SKM-1 (cell line): ENCODE data around the gene RPS2.
A peak's percentile ranks its signal among the peaks of the same experiment; 100 is the strongest.
"Not testable (repeated sequence)": the region's sequence is repeated elsewhere in the genome, so short reads cannot be mapped to it uniquely, and the experiment has no call there.

Source experiments
- DNase-seq: peaks from one replicate; lab custom pipeline; 2025; ENCODE audit not compliant: unreplicated experiment; lab: John Stamatoyannopoulos, UW

The RPS2 gene

DNA sequence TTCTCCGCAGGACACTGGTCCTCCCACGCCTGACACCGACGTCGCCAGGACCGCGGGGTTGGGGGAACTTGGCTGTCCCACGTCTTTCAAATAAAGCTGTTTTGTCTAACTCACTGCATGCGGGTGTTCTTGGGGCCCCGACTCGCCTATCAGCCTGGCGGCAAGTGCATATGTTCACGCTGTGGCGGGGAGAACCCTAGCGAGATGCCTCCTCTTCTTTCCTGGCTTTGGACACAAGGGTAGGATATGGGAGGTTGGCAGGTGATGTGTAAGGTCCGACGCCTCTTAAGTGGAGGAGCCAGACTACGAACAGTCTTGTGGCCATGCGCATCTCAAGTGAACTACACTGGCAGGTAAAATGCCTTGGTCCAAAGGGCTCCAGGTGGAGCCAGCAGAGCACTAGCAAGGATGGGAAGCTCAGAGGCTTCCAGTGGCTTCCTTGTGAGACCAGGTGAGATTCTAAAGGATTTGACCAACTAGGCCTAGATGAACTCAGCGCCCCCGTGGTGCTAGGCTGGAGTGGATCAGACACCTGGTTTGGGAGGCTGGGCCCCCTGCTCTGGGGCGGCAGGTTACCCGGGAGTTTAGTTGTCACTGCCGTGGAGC is 873 bp upstream of the RPS2 start:
- no peak for DNase-seq

GRCh38 chr16:1963806-1964505 is 670 bp downstream of the RPS2 start:
- DNase-seq: no peak

GRCh38 chr16:1962161-1963153 is 2.2 kb downstream of the RPS2 start:
- DNase-seq: not testable (repeated sequence)

DNA sequence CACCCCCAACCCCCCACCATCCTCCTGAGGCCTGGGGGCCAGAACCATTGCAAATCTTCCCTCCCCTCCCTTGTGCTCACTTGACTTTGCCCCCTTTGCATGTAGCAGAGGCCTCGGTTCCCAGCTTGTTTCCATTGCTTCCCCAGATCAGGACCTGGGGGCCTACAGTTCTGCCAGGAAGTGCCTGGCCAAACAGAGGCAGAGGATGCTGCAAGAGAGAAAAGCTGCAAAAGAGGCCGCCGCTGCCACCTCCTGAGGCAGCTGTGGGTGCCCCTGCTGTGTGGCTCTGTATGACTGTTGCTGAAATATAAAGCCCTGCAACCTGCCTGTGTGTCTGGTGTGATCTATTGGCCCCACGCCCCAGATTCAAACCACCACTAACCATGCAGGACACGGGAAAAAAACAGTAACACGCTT is 3.0 kb downstream of the RPS2 start:
- DNase-seq: no peak

- no peak for DNase-seq
Observed at GRCh38 chr16:1960665-1961630, 3.7 kb downstream of the RPS2 start.

DNA sequence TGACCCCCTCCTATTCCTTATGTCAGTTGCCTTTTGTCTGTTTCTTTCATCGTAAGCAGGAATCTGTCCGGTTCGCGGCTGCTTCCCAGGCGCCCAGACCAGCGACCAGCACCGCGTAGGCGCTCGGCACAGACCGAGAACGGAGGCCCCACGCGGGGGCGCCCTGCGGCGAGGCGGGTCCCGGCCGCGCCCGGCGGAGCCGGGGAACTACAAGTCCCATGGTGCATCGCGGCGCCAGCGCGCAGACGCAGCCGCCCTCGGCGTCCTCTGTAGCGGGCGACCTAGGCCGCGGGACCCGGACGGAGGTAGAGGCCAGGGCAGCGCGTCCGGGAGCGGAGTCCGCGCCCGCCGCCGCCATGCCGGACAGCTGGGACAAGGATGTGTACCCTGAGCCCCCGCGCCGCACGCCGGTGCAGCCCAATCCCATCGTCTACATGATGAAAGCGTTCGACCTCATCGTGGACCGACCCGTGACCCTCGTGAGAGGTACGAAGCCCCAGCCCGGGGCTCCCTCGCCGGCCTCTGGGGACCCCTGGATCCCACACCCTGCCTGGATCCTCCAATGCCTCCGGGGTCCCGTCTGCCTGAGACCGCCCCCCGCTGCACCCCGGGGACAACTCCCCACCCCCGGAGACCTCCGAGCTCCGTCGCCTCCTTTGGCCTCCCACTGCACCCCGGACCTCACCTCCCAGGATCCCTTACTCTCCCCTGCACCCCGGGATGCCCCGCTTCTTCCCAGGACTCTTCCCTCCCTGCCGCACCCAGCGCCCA is 5.2 kb downstream of the RPS2 start, which contains the start of gene NDUFB10:
Gene NDUFB10, plus strand, starts transcription at position 270 of the 771 bp plus-strand sequence. Its CDS starts 87 bp downstream, at position 357.
- peak; percentile 70 for DNase-seq

DNA sequence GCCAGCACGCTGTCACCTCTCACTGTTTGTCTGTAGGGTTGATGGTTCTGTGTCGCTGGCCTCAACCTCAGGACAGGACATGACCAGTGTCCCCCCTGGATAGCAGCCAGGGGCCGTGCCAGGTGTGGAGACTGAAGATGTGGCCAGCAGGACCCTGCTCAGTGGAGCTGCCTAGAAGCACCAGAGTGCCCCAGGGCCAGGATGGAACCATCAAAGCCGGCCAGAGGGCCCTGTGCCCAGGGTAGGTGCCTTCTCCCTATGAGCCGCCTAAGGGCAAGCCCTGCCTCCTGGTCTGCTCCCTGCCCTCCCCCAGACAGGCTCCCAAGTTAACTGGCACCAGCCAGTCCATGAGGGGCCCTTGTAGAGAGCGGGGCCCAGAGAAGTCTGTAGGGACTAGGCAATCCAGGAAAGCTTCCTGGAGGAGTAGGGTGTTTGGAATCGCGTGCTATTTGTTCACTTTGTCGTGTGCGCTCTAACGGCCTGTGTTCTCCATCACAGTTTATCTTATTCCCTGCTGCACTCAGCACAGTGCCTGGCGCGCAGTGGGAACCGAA is 5.8 kb downstream of the RPS2 start:
- no peak for DNase-seq

GRCh38 chr16:1958143-1958491 is 6.5 kb downstream of the RPS2 start:
- not testable (repeated sequence) for DNase-seq

GRCh38 chr16:1957434-1958142 is 7.0 kb downstream of the RPS2 start:
- DNase-seq: not testable (repeated sequence)

- DNase-seq: no peak
Observed at GRCh38 chr16:1953734-1954133, 10.9 kb downstream of the RPS2 start.

DNA sequence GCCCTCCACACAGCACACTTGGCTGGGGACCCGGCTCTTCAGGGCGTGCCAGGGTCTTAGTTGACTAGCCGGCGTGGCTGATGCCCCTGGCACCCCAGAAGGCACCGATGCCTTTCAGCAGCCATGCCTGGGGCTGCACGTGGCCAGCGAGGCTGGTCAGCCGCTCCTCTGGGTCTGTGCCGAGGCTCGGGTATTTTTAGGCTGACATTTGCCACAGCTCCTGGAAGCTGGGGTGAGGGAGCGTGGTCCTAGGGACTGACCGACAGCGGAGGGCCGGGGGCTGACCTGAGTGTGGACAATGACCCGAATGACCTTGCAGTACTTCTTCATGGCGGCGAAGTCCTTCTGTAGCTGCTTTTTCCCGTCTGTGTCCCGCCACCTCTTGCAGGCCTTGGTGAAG is 14.1 kb downstream of the RPS2 start:
- no peak for DNase-seq

- no peak for DNase-seq
Observed at GRCh38 chr16:1950047-1950446, 14.6 kb downstream of the RPS2 start.

DNA sequence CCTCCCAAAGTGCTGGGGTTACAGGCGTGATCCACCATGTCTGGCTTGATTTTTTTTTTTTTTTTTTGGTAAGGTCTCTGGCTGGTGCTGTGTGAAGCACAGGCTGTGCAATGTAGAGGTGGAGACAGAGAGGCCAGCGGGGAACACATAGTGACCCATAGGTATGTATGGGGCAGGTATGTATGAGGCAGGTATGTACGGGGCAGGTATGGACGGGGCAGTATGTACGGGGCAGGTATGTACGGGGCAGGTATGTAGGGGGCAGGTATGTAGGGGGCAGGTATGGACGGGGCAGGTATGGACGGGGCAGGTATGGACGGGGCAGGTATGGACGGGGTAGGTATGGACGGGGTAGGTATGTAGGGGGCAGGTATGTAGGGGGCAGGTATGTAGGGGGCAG is 15.1 kb downstream of the RPS2 start:
- DNase-seq: no peak

DNA sequence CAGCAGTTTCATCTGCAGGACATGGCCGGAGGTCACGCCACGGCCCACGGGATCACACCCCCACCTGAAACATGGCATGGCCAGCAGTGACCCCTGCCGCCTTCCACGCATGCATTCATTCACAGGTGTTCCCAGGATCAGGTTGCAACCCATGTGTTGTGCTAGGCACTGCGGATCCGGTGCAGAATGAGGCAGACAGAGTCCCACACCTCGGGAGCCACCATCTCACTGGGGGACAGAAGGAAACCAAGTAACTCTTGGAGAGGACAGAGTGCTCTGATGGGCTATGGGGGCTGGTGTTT is 17.3 kb downstream of the RPS2 start:
- no peak for DNase-seq

GRCh38 chr16:1946495-1947368 is 17.9 kb downstream of the RPS2 start:
- DNase-seq: no peak

DNA sequence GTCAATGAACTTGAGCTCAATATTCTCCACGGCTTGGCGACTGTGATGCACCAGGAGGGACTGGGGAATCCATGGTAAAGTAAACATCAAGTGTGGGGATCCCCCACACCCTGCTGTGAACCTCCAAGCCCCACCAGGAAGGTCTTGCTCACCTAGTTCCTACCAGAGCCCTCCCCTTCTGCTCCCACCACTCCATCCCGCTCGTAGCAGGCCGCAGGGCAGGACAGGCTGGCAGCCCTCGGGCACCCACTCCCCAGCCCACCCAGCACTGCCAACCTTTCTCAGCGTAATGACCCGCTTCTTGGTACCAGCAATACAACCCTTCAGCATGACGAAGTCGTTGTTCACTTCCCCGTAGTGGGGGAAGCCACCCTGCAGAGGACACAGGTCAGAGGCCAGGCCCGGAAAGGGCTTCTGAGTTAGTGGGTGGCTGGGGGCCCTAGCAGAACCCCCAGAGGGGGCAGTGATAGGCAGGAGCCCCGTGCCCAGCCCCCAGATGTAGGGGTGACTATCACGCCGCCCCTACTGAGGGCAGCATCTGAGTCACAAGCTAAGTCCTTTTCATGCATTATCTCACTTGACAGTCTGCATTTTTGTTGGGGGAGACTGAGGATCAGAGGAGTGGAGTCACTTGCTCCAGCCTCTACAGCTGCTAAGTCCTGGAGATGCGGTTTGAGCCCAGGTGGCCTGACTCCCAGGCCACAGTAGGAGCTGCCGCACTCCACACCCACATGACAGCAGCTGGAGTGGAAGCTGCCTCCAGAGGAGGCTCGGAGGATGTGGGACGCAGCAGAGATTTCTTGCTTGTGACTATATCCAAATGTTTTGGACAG is 18.9 kb downstream of the RPS2 start:
- DNase-seq: no peak

- no peak for DNase-seq
Observed at GRCh38 chr16:1944612-1945199, 19.9 kb downstream of the RPS2 start.
